Gastroesophageal sphincter (tissue), 3 donors: ENCODE results near the gene ZBTB7C.

Experiments used
- EP300 ChIP-seq: sonication (generic); formaldehyde crosslinking; IDR thresholded peaks from one replicate; pipeline ENCODE4 v1.6.1; 2017; ENCODE audit warnings: antibody characterized with exemption, mild to moderate bottlenecking
- TF ChIP-seq, protein P1 (sequence below), 4 experiments: fragments of 200-600 bp in 2 of 4; fragments of 450-650 bp in 2 of 4; sonication (generic) in 1 of 4; IDR thresholded peaks; one replicate each; pipeline ENCODE4 v1.5.1; 2017 to 2019; ENCODE audit warnings: antibody characterized with exemption in 4 of 4, mild to moderate bottlenecking in 2 of 4, moderate library complexity in 2 of 4

- TF ChIP-seq, protein P1, sequence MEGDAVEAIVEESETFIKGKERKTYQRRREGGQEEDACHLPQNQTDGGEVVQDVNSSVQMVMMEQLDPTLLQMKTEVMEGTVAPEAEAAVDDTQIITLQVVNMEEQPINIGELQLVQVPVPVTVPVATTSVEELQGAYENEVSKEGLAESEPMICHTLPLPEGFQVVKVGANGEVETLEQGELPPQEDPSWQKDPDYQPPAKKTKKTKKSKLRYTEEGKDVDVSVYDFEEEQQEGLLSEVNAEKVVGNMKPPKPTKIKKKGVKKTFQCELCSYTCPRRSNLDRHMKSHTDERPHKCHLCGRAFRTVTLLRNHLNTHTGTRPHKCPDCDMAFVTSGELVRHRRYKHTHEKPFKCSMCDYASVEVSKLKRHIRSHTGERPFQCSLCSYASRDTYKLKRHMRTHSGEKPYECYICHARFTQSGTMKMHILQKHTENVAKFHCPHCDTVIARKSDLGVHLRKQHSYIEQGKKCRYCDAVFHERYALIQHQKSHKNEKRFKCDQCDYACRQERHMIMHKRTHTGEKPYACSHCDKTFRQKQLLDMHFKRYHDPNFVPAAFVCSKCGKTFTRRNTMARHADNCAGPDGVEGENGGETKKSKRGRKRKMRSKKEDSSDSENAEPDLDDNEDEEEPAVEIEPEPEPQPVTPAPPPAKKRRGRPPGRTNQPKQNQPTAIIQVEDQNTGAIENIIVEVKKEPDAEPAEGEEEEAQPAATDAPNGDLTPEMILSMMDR (IDR thresholded peaks at IDR 0.05) = no peak
- TF ChIP-seq EP300 = no peak
Measured at GRCh38 chr18:48270929-48271328, 138.3 kb downstream of the ZBTB7C start.
